GM19351 (cell line): ENCODE results near the gene CTRL.

Source experiments
- ATAC-seq: cut with Tn5 transposase; IDR thresholded peaks from one replicate; pipeline ENCODE4 v1.9.1; 2021; ENCODE audit warnings: mild to moderate bottlenecking, moderate library complexity; ENCODE audit not compliant: unreplicated experiment

The CTRL gene

DNA sequence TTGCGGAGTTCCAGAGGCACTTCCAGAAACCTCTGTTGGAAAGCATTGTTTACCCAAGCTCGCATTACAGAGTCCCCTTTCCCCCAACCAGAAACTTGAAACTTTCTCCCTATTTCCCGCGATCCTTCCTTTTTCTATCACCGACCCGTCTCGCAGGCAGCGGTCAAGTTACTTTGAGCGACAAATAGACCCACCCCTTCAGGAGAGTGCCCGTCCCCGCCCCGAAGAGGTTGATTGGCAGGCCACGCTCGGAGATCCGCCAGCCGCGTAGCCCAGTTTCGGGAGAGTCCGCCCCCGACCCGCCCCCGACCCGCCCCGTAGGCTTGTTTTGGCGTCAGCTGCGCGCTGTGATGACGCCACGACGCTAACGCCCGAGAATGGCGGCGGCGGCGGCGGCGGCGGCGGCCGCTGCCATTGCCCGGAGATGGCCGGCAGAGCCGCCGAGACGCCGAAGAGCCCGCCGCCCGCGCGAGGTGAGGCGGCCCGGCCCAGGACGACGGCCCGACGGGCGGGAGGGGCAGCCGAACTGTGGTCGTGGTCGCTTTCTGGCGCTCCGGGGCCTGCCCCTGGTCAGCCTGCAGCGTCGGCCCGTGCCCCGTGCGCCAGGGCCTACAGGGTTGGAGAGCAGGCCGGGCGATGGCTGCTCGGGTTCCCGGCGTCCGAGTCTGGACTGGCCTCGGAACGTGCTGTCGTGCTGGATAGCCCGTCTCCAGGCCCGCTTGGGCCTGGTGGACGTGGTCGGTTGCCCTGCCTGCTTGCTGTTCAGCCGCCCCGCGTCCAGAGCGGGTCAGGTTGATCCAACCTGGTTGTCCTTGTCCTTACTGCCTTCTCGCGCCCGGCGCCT, 38.5 kb downstream of the CTRL start, which contains the start of gene PSKH1:
PSKH1 (plus strand) TSS at position 356 of the 844 bp plus-strand sequence. CDS start 15,496 bp downstream, outside the sequence.
- ATAC-seq, result peak; percentile 92

DNA sequence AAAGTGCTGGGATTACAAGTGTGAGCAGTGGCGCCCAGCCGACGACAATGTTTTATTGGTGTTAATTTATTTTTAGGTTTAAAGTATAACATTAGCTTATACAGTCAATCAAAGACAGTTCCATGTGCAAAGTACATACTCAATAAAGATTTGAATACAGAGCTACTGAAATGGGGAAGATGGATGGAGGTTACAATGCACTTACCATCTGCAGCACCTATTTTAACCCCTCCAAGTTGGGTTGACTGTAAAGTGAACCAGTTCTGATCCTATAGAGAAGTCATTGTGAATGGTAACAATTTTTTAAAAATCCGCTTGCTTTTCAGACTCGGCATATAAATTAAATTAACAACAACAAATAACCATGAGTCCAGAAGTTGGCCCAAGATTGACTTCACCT, 39.3 kb downstream of the CTRL start:
- no peak for ATAC-seq

DNA sequence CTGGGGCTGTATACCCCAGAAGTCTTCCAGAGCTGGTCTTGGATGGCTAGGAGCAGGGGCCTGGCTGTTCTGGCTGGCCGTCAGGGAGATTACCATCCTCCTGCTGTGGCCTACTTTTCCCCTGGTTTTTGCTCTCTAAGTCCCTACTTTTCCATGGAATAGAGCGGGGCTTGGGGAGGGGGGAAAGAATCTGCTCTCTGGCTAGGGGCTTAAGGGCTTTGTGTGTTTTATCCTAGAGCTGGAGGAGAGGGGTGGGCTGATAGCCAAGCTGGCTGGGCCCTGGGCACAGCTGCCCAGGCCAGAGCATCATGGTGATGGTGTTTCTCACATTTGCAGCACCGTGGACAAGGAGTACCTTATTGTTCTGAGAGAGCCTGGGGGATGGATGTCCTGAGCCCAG, 43.3 kb downstream of the CTRL start:
- ATAC-seq, result no peak

GRCh38 chr16:67886387-67886786, 45.3 kb downstream of the CTRL start:
- no peak for ATAC-seq

DNA sequence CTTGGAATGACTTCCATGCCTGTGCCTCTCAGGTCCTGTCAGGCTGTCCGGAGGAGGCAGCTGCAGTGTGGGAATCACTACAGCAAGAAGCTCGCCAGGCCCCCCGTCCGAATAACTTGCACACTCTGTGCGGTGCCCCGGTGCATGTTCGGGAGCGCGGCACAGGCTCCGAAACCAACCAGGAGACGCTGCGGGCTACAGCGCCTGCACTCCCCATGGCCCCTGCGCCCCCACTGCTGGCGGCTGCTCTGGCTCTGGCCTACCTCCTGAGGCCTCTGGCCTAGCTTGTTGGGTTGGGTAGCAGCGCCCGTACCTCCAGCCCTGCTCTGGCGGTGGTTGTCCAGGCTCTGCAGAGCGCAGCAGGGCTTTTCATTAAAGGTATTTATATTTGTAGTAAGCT, 45.7 kb downstream of the CTRL start:
- ATAC-seq, result no peak

DNA sequence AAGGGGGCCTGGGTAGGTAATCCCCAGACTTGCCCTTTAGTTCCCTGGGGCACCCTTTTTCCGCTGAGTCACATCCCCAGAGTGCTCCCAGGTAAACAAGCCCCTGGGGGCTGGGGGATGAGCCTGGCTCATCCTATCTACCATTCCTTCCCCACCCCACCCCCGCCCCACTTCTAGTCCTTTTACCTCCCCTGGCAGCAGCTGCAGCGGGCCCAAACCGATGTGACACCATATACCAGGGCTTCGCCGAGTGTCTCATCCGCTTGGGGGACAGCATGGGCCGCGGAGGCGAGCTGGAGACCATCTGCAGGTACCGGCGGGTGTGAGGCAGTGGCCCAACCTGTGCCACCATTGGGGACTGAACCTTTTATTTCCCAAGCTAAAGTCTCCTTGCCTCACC, 46.1 kb downstream of the CTRL start:
- no peak for ATAC-seq

DNA sequence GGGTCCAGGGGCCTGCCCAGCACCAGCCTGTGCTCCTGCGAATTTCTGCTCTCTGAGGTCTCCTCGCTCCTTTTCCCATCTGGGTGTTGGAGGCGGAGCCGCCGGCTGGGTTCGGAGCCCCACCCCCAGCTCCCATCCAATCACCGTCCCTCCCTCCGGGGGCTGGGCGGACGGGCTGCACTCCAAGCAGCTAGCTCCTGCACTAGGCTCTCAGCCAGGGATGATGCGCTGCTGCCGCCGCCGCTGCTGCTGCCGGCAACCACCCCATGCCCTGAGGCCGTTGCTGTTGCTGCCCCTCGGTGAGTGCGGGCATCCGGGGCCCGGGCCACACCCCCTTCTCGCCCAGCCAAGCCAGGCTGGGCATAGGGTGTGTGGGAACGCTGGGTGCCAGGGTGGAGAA, 47.0 kb downstream of the CTRL start, which contains the start of gene NRN1L:
NRN1L (plus strand) TSS at position 202 of the 400 bp plus-strand sequence; CDS start at position 221, 19 bp downstream.
- no peak for ATAC-seq

- no peak for ATAC-seq
These were observed 47.8 kb downstream of the CTRL start for GRCh38 chr16:67883872-67884261.

- ATAC-seq, result no peak
These were observed 48.4 kb downstream of the CTRL start for GRCh38 chr16:67883146-67883871.

- ATAC-seq, result no peak
These were observed 49.1 kb downstream of the CTRL start for GRCh38 chr16:67882374-67883145.

- no peak for ATAC-seq
These were observed 50.0 kb downstream of the CTRL start for GRCh38 chr16:67881621-67882161.

- ATAC-seq, result no peak
These were observed 51.1 kb downstream of the CTRL start for GRCh38 chr16:67880584-67880983.

GRCh38 chr16:67879936-67880335, 51.7 kb downstream of the CTRL start:
- ATAC-seq, result no peak
